ENCODE results near the gene NSDHL. TPM values are rescaled to one million over a fixed set of nuclear protein-coding genes. Genes with fewer than 3 reads are reported as not detected.
"Not testable (repeated sequence)": the region's sequence is repeated elsewhere in the genome, so short reads cannot be mapped to it uniquely, and the experiment has no call there.

NSDHL gene
- total RNA-seq = 10 to 100 TPM; 22.9 to 23.6 TPM

- CTCF ChIA-PET = no interaction called here
- POLR2A ChIA-PET = no interaction called here
These were observed at the start of gene NSDHL, which contains the start of gene CETN2 for GRCh38 chrX:152830312-152831305. TSS of gene NSDHL (plus strand) at chrX:152831063. CDS start at chrX:152846325, 15,262 bp downstream. TSS of gene CETN2 (minus strand) at chrX:152830757. CDS start at chrX:152830710, 47 bp downstream.

GRCh38 chrX:152787062-152787461 lies 43.8 kb upstream of the NSDHL start:
- POLR2A ChIA-PET, CTCF ChIA-PET: not testable (repeated sequence)

- ChIA-PET CTCF (no interaction called here), POLR2A (no interaction called here)
These were observed 31.9 kb upstream of the NSDHL start for GRCh38 chrX:152798945-152799344.

GRCh38 chrX:152806035-152806434 lies 24.8 kb upstream of the NSDHL start:
- CTCF ChIA-PET = no interaction called here
- POLR2A ChIA-PET = no interaction called here

- POLR2A ChIA-PET = no interaction called here
- CTCF ChIA-PET = no interaction called here
These were observed 20.5 kb upstream of the NSDHL start for GRCh38 chrX:152810403-152810802.

GRCh38 chrX:152813206-152813605 lies 17.7 kb upstream of the NSDHL start:
- ChIA-PET CTCF (no interaction called here), POLR2A (no interaction called here)

- ChIA-PET POLR2A (no interaction called here), CTCF (no interaction called here)
These were observed 16.8 kb upstream of the NSDHL start for GRCh38 chrX:152814048-152814447.

GRCh38 chrX:152817078-152817764 lies 13.6 kb upstream of the NSDHL start:
- POLR2A ChIA-PET = no interaction called here
- CTCF ChIA-PET = no interaction called here

- POLR2A ChIA-PET = no interaction called here
- CTCF ChIA-PET = no interaction called here
These were observed 12.5 kb upstream of the NSDHL start for GRCh38 chrX:152818356-152818755.

- ChIA-PET POLR2A (no interaction called here), CTCF (no interaction called here)
These were observed 11.6 kb upstream of the NSDHL start for GRCh38 chrX:152819266-152819665.

- ChIA-PET POLR2A (no interaction called here), CTCF (no interaction called here)
These were observed 11.1 kb upstream of the NSDHL start for GRCh38 chrX:152819732-152820131.

GRCh38 chrX:152821145-152821765 lies 9.6 kb upstream of the NSDHL start:
- ChIA-PET CTCF (no interaction called here), POLR2A (no interaction called here)

- CTCF ChIA-PET = no interaction called here
- POLR2A ChIA-PET = no interaction called here
These were observed 8.3 kb upstream of the NSDHL start for GRCh38 chrX:152822383-152823086.

- ChIA-PET CTCF (no interaction called here), POLR2A (no interaction called here)
These were observed 7.2 kb upstream of the NSDHL start for GRCh38 chrX:152823657-152824056.

- ChIA-PET POLR2A (no interaction called here), CTCF (no interaction called here)
These were observed 6.0 kb upstream of the NSDHL start for GRCh38 chrX:152824841-152825374.

GRCh38 chrX:152831391-152831790 lies 528 bp downstream of the NSDHL start:
- ChIA-PET POLR2A (no interaction called here), CTCF (no interaction called here)

- POLR2A ChIA-PET = no interaction called here
- CTCF ChIA-PET = no interaction called here
These were observed 1.7 kb downstream of the NSDHL start for GRCh38 chrX:152832520-152832919.

- ChIA-PET CTCF (no interaction called here), POLR2A (no interaction called here)
These were observed 2.5 kb downstream of the NSDHL start for GRCh38 chrX:152833378-152833777.

- POLR2A ChIA-PET, CTCF ChIA-PET: not testable (repeated sequence)
These were observed 4.6 kb downstream of the NSDHL start for GRCh38 chrX:152835470-152835869.

- POLR2A ChIA-PET = no interaction called here
- CTCF ChIA-PET = no interaction called here
These were observed 12.0 kb downstream of the NSDHL start for GRCh38 chrX:152842772-152843338.

Data from activated CD8-positive, alpha-beta memory T cell treated with anti-CD3 and anti-CD28 coated beads for 36 hours (primary cell).